ENCODE measurements around the gene CELSR3. TPM values are rescaled to one million over a fixed set of nuclear protein-coding genes. Genes with fewer than 3 reads are reported as not detected.

The CELSR3 gene
- total and polyA plus RNA-seq, 2 of the 4 experiments (the other 2 are of a cell fraction): 0.18 to 0.63 TPM

DNA sequence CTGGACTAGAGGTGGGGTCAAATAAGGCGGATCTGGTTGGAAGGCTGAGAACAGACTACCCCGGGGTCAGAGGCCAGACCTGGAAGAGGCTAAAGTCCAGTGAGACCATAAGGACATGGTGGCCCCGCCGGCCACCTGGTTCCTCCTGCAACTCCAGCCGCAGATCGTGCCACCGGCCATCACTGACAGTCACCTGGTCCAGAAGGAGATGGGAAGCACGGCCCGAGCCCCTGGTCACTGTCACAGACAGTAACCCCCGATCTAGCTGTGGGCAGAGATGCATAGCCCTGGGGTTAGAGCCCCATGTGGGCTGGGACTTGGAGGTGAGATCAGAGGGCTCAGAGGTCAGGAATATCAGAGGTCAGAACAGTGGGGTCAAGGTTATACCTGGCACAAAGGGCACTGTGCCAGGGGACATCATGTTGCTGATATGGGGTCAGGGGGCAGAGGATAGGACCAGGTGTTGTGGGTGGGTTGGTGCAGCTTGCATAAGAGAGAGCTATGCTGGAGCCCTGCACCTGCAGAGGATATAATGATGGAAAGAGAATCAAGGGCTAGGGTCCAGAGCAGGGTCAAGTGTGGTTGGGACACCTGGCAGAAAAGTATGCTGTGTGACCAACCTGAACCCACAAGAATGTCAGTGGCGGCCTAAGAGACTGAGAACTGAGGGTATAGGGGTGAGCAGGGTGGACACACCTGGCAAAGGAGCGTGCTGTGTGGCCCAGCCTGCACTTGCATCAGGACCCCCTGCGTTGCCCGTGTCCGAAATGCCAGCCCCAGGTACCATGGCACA lies 9.6 kb downstream of the CELSR3 start:
- WGBS, 2 experiments (ENCODE audit: extremely low coverage in 2 of 2, insufficient read length in 1 of 2): 98% methylated on average over 7 of the region's 15 CpGs; no CpG with 5 or more reads in 1 of the 2 experiments

More for the DNA sequence above, 9.6 kb downstream of the CELSR3 start:
- Histone ChIP-seq H3K18ac (ENCODE audit: low read depth, low read length) (no peak overlapping the region), H2AK9ac (replicated peaks; ENCODE audit: low read depth, low read length, poor library complexity) (no peak overlapping the region), H4K8ac (ENCODE audit: low read depth in 2 of 2, low read length in 2 of 2) (no peak overlapping the region), H4K91ac (ENCODE audit: insufficient read depth, low read depth, low read length) (no peak overlapping the region), H2BK20ac (ENCODE audit: low read depth, low read length) (no peak overlapping the region), H2BK15ac (ENCODE audit: low read depth, low read length) (no peak overlapping the region), H3K9ac (ENCODE audit: low read depth, low read length) (no peak overlapping the region), H3K79me1 (ENCODE audit: low read depth in 1 of 2, low read length in 2 of 2) (no peaks in the 10 kb centered on the region), H3K9me3 (ENCODE audit: control insufficient read depth, insufficient read depth, low read length) (no peaks in the 10 kb centered on the region), H3K14ac (replicated peaks; ENCODE audit: low read depth, low read length) (no peak overlapping the region), H2AFZ (replicated peaks; ENCODE audit: low read length, poor library complexity) (no peak overlapping the region), H3K27ac (ENCODE audit: insufficient read depth, low read length) (no peak overlapping the region), H2BK120ac (ENCODE audit: low read depth, low read length) (no peak overlapping the region), H3K23ac (ENCODE audit: low read depth, low read length) (no peak overlapping the region), H3K9me1 (ENCODE audit: insufficient read depth, low read length) (no peaks in the 10 kb centered on the region), H3K36me3 (ENCODE audit: control insufficient read depth, insufficient read depth, low read length) (no peaks in the 10 kb centered on the region), H2AK5ac (ENCODE audit: low read depth, low read length) (no peak overlapping the region), H3K56ac (ENCODE audit: extremely low read depth, insufficient read depth, low read length) (no peak overlapping the region), H4K20me1 (ENCODE audit: insufficient read depth, low read length) (no peaks in the 10 kb centered on the region), H4K5ac (ENCODE audit: low read depth, low read length) (no peak overlapping the region), H2BK5ac (ENCODE audit: low read depth, low read length, poor library complexity, severe bottlenecking) (no peak overlapping the region), H3K4me2 (ENCODE audit: low read depth, low read length) (no peak overlapping the region), H3K4ac (ENCODE audit: low read depth, low read length) (no peak overlapping the region), H3K27me3 (ENCODE audit: control insufficient read depth, insufficient read depth, low read length) (no peaks in the 10 kb centered on the region; the same call in 1 of the 2 replicates), H3K4me1 (ENCODE audit: control insufficient read depth, insufficient read depth, low read length) (peaks cover 3% of the 10 kb centered on the region; the same call in 1 of the 2 replicates), H3K4me3 (ENCODE audit: insufficient read depth, low read depth, low read length) (no peak overlapping the region)
- ChIA-PET POLR2A (ENCODE audit: unreplicated experiment) (no interaction called here), CTCF (no interaction called here)
- no TSS peak for BruUV-seq (replicated peaks)
- in situ Hi-C loops (cut with MboI; ENCODE audit: low sequenced_read_pairs) (no loop called here), dilution Hi-C loops (cut with HindIII; ENCODE audit: low sequenced_read_pairs, unreplicated experiment) (no loop called here), intact Hi-C loops (cut with micrococcal nuclease) (no loop called here)
- DNase-seq (no peak), ATAC-seq (ENCODE audit: low read depth) (no peak)
- no peak for TF ChIP-seq POLR2A (IDR thresholded peaks at IDR 0.05; ENCODE audit: low read depth, low read length)
- no peak for TF ChIP-seq BHLHE40 (IDR thresholded peaks at IDR 0.05; ENCODE audit: low read depth, low read length)
- TF ChIP-seq RFX5 (IDR thresholded peaks at IDR 0.05; ENCODE audit: low read depth, low read length): no peak
- no peak for TF ChIP-seq RAD21 (IDR thresholded peaks at IDR 0.05; ENCODE audit: low read length)
- TF ChIP-seq, protein P1, sequence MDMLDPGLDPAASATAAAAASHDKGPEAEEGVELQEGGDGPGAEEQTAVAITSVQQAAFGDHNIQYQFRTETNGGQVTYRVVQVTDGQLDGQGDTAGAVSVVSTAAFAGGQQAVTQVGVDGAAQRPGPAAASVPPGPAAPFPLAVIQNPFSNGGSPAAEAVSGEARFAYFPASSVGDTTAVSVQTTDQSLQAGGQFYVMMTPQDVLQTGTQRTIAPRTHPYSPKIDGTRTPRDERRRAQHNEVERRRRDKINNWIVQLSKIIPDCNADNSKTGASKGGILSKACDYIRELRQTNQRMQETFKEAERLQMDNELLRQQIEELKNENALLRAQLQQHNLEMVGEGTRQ (IDR thresholded peaks at IDR 0.05; ENCODE audit: low read depth, low read length): no peak
